ENCODE results near the gene DHTKD1. TPM values are rescaled to one million over a fixed set of nuclear protein-coding genes. Genes with fewer than 3 reads are reported as not detected.

The DHTKD1 gene
- total RNA-seq, 1 experiment from 2014 or later, result 53.2 TPM

- no peak overlapping the region for H2BK5ac ChIP-seq (ENCODE audit: insufficient read length, low read length)
- H3K79me2 ChIP-seq (ENCODE audit: insufficient read depth, low read length), result peaks cover 5% of the 10 kb centered on the region; the same call in 1 of the 2 replicates
- no peaks in the 10 kb centered on the region for H3K79me1 ChIP-seq (ENCODE audit: insufficient read depth, low read depth, low read length, poor library complexity, severe bottlenecking)
- Mint-ChIP-seq H3K27ac (no peak overlapping the region), H3K36me3 (ENCODE audit: insufficient read depth in 1 of 3, low read depth in 3 of 3) (peaks cover 19 to 64% (median 59%) of the 10 kb centered on the region in 3 experiments; a peak in 6 of 7 replicates), H3K27me3 (ENCODE audit: low read depth) (no peaks in the 10 kb centered on the region), H3K4me1 (peaks cover 12 to 13% of the 10 kb centered on the region in 2 experiments), H3K4me3 (no peak overlapping the region), H3K9me3 (no peaks in the 10 kb centered on the region)
- no peak overlapping the region for H2BK20ac ChIP-seq (ENCODE audit: low read depth, low read length, poor library complexity, severe bottlenecking)
- no peak overlapping the region for H3K14ac ChIP-seq (ENCODE audit: insufficient read depth, low read length)
- H3K23ac ChIP-seq (ENCODE audit: insufficient read length, low read depth, low read length), result no peak overlapping the region
- no peaks in the 10 kb centered on the region for H4K20me1 ChIP-seq (ENCODE audit: control insufficient read depth, insufficient read depth, insufficient read length)
- H4K5ac ChIP-seq (ENCODE audit: insufficient read length, low read depth, low read length), result no peak overlapping the region
- no peaks in the 10 kb centered on the region for H3K23me2 ChIP-seq (ENCODE audit: insufficient read length, low read depth, low read length, poor library complexity, severe bottlenecking)
- no peak for TF ChIP-seq CTCF (conservative IDR thresholded peaks at IDR 0.05)
- no peak for DNase-seq
- no peak overlapping the region for H3K56ac ChIP-seq (ENCODE audit: insufficient read length, low read depth, low read length)
- no peaks in the 10 kb centered on the region for H3K4me1 ChIP-seq (ENCODE audit: insufficient read depth, low read length)
- no peak overlapping the region for H4K91ac ChIP-seq (ENCODE audit: insufficient read length, low read depth, low read length)
- no peak overlapping the region for H2AK5ac ChIP-seq (ENCODE audit: insufficient read length, low read length)
- no peak overlapping the region for H4K8ac ChIP-seq (replicated peaks; ENCODE audit: insufficient read length, low read depth, low read length)
- H2BK120ac ChIP-seq (ENCODE audit: low read depth, low read length, poor library complexity, severe bottlenecking), result no peak overlapping the region
- no peak overlapping the region for H3K18ac ChIP-seq (ENCODE audit: insufficient read length, low read depth, low read length)
- H3K27me3 ChIP-seq (ENCODE audit: insufficient read depth, low read length), result no peaks in the 10 kb centered on the region
- H3K9ac ChIP-seq (ENCODE audit: extremely low read depth, insufficient read length, low read length), result no peak overlapping the region
- H2BK12ac ChIP-seq (ENCODE audit: insufficient read length, low read depth, low read length), result no peak overlapping the region
- H3K4ac ChIP-seq (ENCODE audit: low read depth, low read length), result no peak overlapping the region
- no peak overlapping the region for H2AFZ ChIP-seq (ENCODE audit: low read length)
- H2BK15ac ChIP-seq (ENCODE audit: low read depth, low read length), result no peak overlapping the region
- H3K27ac ChIP-seq (ENCODE audit: insufficient read length, low read depth, low read length), result no peak overlapping the region
- H3T11ph ChIP-seq (ENCODE audit: low read length), result no peak overlapping the region
- no CpG with 5 or more reads among the region's 4 CpGs for WGBS (ENCODE audit: extremely low coverage, insufficient read length, low lambda C conversion rate)
- no peak overlapping the region for H3K4me2 ChIP-seq (ENCODE audit: insufficient read depth, insufficient read length, low read length)
- no peaks in the 10 kb centered on the region for H3K9me3 ChIP-seq (ENCODE audit: control insufficient read depth, low read depth, low read length)
Observed at GRCh38 chr10:12031404-12031803, 37.4 kb upstream of the DHTKD1 start.
